CD14-positive monocyte (primary cell): ENCODE data around the gene RAET1G. TPM values are rescaled to one million over a fixed set of nuclear protein-coding genes. Genes with fewer than 3 reads are reported as not detected.

Source experiments
- DNase-seq, 3 donors: peaks; one replicate each; pipeline ENCODE4 v3.0.0-alpha.2; 2011 to 2022
- H2AFZ ChIP-seq: 2 replicates; pipeline ENCODE4 v1.6.0; 2012; ENCODE audit warnings: mild to moderate bottlenecking, low read depth, low read length, inconsistent platforms; ENCODE audit not compliant: insufficient read depth, poor library complexity, severe bottlenecking
- H3K27ac ChIP-seq, 2 donors: 1 replicate in 1 of 2; 2 replicates in 1 of 2; pipeline ENCODE4 v1.5.1; 2012 to 2013; ENCODE audit warnings: low read length in 2 of 2, control low read depth in 1 of 2, inconsistent platforms in 1 of 2, low read depth in 1 of 2, mild to moderate bottlenecking in 1 of 2
- H3K27me3 ChIP-seq, 2 donors: one replicate each; pipeline versions ENCODE4 v1.6.0 to v1.6.1; 2011 to 2013; ENCODE audit warnings: low read length in 2 of 2; ENCODE audit not compliant: control insufficient read depth in 2 of 2, insufficient read depth in 2 of 2
- H3K36me3 ChIP-seq, 2 donors: replicated peaks in 1 of 2; 1 replicate in 1 of 2; 2 replicates in 1 of 2; pipeline versions ENCODE4 v1.5.1 to v1.6.1; 2012 to 2013; ENCODE audit warnings: low read length in 2 of 2, control low read depth in 1 of 2, inconsistent platforms in 1 of 2, mild to moderate bottlenecking in 1 of 2; ENCODE audit not compliant: insufficient read depth in 2 of 2, control insufficient read depth in 1 of 2
- H3K4me1 ChIP-seq, 2 donors: 1 replicate in 1 of 2; 2 replicates in 1 of 2; pipeline versions ENCODE4 v1.5.1 to v1.6.1; 2012 to 2013; ENCODE audit warnings: low read length in 2 of 2, control low read depth in 1 of 2, inconsistent platforms in 1 of 2, mild to moderate bottlenecking in 1 of 2, moderate library complexity in 1 of 2; ENCODE audit not compliant: insufficient read depth in 2 of 2, control insufficient read depth in 1 of 2
- H3K4me2 ChIP-seq: replicated peaks from 2 replicates; pipeline ENCODE3; 2012; ENCODE audit warnings: low read length, moderate library complexity, mild to moderate bottlenecking; ENCODE audit not compliant: poor library complexity, severe bottlenecking; ENCODE audit errors: extremely low read depth
- H3K4me3 ChIP-seq, 3 experiments: fragments of 200-600 bp in 1 of 3; sonication (generic) in 1 of 3; replicated peaks in 1 of 3; 1 replicate in 2 of 3; 2 replicates in 1 of 3; pipeline ENCODE4 v1.5.1; 2011 to 2013; ENCODE audit warnings: low read length in 3 of 3, mild to moderate bottlenecking in 3 of 3, control low read depth in 2 of 3, low read depth in 2 of 3, inconsistent platforms in 1 of 3, moderate library complexity in 1 of 3
- H3K79me2 ChIP-seq: 2 replicates; pipeline ENCODE4 v1.6.0; 2012; ENCODE audit warnings: mild to moderate bottlenecking, control low read depth, inconsistent platforms, low read length, moderate library complexity; ENCODE audit not compliant: insufficient read depth
- H3K9ac ChIP-seq: 2 replicates; pipeline ENCODE4 v1.6.0; 2017; ENCODE audit warnings: low read length, mild to moderate bottlenecking; ENCODE audit not compliant: insufficient read depth, poor library complexity, severe bottlenecking
- H3K9me3 ChIP-seq, 2 donors: replicated peaks in 1 of 2; 1 replicate in 1 of 2; 2 replicates in 1 of 2; pipeline versions ENCODE4 v1.5.1 to v1.6.1; 2012 to 2013; ENCODE audit warnings: low read length in 2 of 2, control low read depth in 1 of 2; ENCODE audit not compliant: control insufficient read depth in 1 of 2, insufficient read depth in 1 of 2
- H4K20me1 ChIP-seq: 2 replicates; pipeline ENCODE4 v1.6.0; 2012; ENCODE audit warnings: mild to moderate bottlenecking, low read length, control low read depth, moderate library complexity; ENCODE audit not compliant: insufficient read depth
- H3K27ac Mint-ChIP-seq, 7 donors: one replicate each; pipeline ENCODE4 v1.8.0; 2020; ENCODE audit warnings: mild to moderate bottlenecking in 7 of 7, mixed read lengths in 7 of 7, moderate library complexity in 6 of 7, inconsistent platforms in 2 of 7
- H3K27me3 Mint-ChIP-seq, 3 donors: one replicate each; pipeline ENCODE4 v1.8.0; 2021 to 2022; ENCODE audit warnings: low read depth in 3 of 3, mild to moderate bottlenecking in 3 of 3, mixed read lengths in 3 of 3, moderate library complexity in 3 of 3, inconsistent platforms in 1 of 3
- H3K36me3 Mint-ChIP-seq, 2 donors: one replicate each; pipeline ENCODE4 v1.8.0; 2020; ENCODE audit warnings: mixed read lengths in 2 of 2, inconsistent platforms in 1 of 2, mild to moderate bottlenecking in 1 of 2
- H3K4me1 Mint-ChIP-seq: one replicate; pipeline ENCODE4 v1.8.0; 2020; ENCODE audit warnings: mild to moderate bottlenecking, mixed read lengths
- H3K4me3 Mint-ChIP-seq, 2 donors: one replicate each; pipeline ENCODE4 v1.8.0; 2020; ENCODE audit warnings: mild to moderate bottlenecking in 2 of 2, mixed read lengths in 2 of 2, moderate library complexity in 1 of 2
- H3K9me3 Mint-ChIP-seq, 7 donors: one replicate each; pipeline ENCODE4 v1.8.0; 2020 to 2022; ENCODE audit warnings: mixed read lengths in 7 of 7, mild to moderate bottlenecking in 6 of 7, moderate library complexity in 6 of 7, inconsistent platforms in 2 of 7
- CTCF ChIP-seq: fragments of 200-600 bp; IDR thresholded peaks from one replicate; pipeline ENCODE4 v1.8.0; 2022; ENCODE audit warnings: antibody characterized with exemption, mild to moderate bottlenecking
- WGBS: methylation state at CpG from one replicate; pipeline ENCODE4 v1.1.5; 2013; ENCODE audit warnings: missing lambda C conversion rate; ENCODE audit not compliant: insufficient coverage; 5-methylcytosine and 5-hydroxymethylcytosine counted together
- intact Hi-C, 2 donors: fragments of 100-400 bp; cut with micrococcal nuclease; formaldehyde crosslinking; loops; one replicate each; pipeline versions ENCODE4 v1.15.0 to v1.15.1; 2023
- polyA plus RNA-seq, 3 donors: library from polyadenylated mRNA; depleted of rRNA in 1 of 3; unstranded in 2 of 3; stranded (reverse) in 1 of 3; fragments of 300-500 nt in 2 of 3; fragments of >200 nt in 1 of 3; fragmentation: Illumina TruSeq in 2 of 3; gene quantifications; 1 replicate in 2 of 3; 2 replicates in 1 of 3; pipeline ENCODE4 v1.2.3, GENCODE V29; 2012 to 2021

Gene RAET1G
- polyA plus RNA-seq, 3 donors, result not detected

GRCh38 chr6:149965194-149966020 is 42.5 kb upstream of the RAET1G start:
- Histone ChIP-seq H3K27me3 (peaks cover 12 to 91% of the 10 kb centered on the region in 2 donors), H3K9me3 (peaks cover 12 to 15% of the 10 kb centered on the region in 2 donors), H2AFZ (peak overlapping the region; percentile 80), H3K4me2 (peak overlapping the region; percentile 71), H3K4me3 (peak overlapping the region in 1 of 3 experiments; percentile 77), H3K9ac (no peak overlapping the region), H4K20me1 (peaks cover 3% of the 10 kb centered on the region), H3K36me3 (no peaks in the 10 kb centered on the region), H3K27ac (no peak overlapping the region), H3K79me2 (no peaks in the 10 kb centered on the region), H3K4me1 (peaks cover 24 to 25% of the 10 kb centered on the region in 2 donors)
- H3K9me3 Mint-ChIP-seq, result peaks cover 5 to 30% (median 22%) of the 10 kb centered on the region in 7 donors
- peak overlapping the region; percentile 87 to 96 for H3K4me3 Mint-ChIP-seq
- H3K4me1 Mint-ChIP-seq, result peaks cover 24% of the 10 kb centered on the region
- DNase-seq, result peak; percentile 21 to 29 (median 27)
- peaks cover 58 to 92% (median 78%) of the 10 kb centered on the region in 3 donors for H3K27me3 Mint-ChIP-seq
- peak overlapping the region in 5 of 7 donors; percentile 59 to 93 (median 88) for H3K27ac Mint-ChIP-seq
- no peak for TF ChIP-seq CTCF
- WGBS, result 10% methylated on average over 36 of the region's 38 CpGs
- intact Hi-C loops, result no loop called here
- H3K36me3 Mint-ChIP-seq, result peaks cover 12 to 14% of the 10 kb centered on the region in 2 donors

GRCh38 chr6:149964308-149965193 is 41.6 kb upstream of the RAET1G start:
- H3K4me3 Mint-ChIP-seq, result peak overlapping the region; percentile 87 to 96
- Histone ChIP-seq H3K27me3 (peaks cover 12 to 91% of the 10 kb centered on the region in 2 donors), H3K4me3 (peak overlapping the region; percentile 16 to 77 (median 50)), H3K27ac (peak overlapping the region in 1 of 2 donors; percentile 47), H3K9me3 (peaks cover 12 to 15% of the 10 kb centered on the region in 2 donors), H3K4me1 (peaks cover 24 to 25% of the 10 kb centered on the region in 2 donors), H3K79me2 (no peaks in the 10 kb centered on the region), H4K20me1 (peaks cover 3% of the 10 kb centered on the region), H2AFZ (peak overlapping the region; percentile 80), H3K4me2 (peak overlapping the region; percentile 71), H3K36me3 (no peaks in the 10 kb centered on the region), H3K9ac (peak overlapping the region; percentile 60)
- H3K4me1 Mint-ChIP-seq, result peaks cover 24% of the 10 kb centered on the region
- H3K27ac Mint-ChIP-seq, result peak overlapping the region; percentile 43 to 93 (median 84)
- intact Hi-C loops, result no loop called here
- TF ChIP-seq CTCF, result no peak
- peaks cover 61 to 95% (median 82%) of the 10 kb centered on the region in 3 donors for H3K27me3 Mint-ChIP-seq
- H3K36me3 Mint-ChIP-seq, result peaks cover 12 to 14% of the 10 kb centered on the region in 2 donors
- peak in 2 of 3 donors; percentile 12 to 22 for DNase-seq
- peaks cover 5 to 29% (median 22%) of the 10 kb centered on the region in 7 donors for H3K9me3 Mint-ChIP-seq
- WGBS, result 1% methylated on average over 102 of the region's 103 CpGs
